Hematopoietic multipotent progenitor cell (in vitro differentiated cells): ENCODE data around the gene BFSP1. TPM values are rescaled to one million over a fixed set of nuclear protein-coding genes. Genes with fewer than 3 reads are reported as not detected.

Source experiments
- DNase-seq, 3 donors: peaks; one replicate each; pipeline ENCODE4 v3.0.0-alpha.2; 2011 to 2015; ENCODE audit warnings: low read depth in 2 of 3, low spot score in 2 of 3
- total RNA-seq: library from RNA; depleted of rRNA; stranded (reverse); fragments of >200 nt; gene quantifications from one replicate; pipeline ENCODE4 v1.2.3, GENCODE V29; 2012

Gene BFSP1
- 0.54 TPM for total RNA-seq

- DNase-seq, result peak in 2 of 3 donors; percentile 51 to 59
Observed at GRCh38 chr20:17530716-17531664, at the start of gene BFSP1. TSS of gene BFSP1 (minus strand) at chr20:17531379. CDS start at chr20:17531329, 50 bp downstream.

GRCh38 chr20:17580895-17581294 is 49.7 kb upstream of the BFSP1 start:
- DNase-seq, result no peak

DNA sequence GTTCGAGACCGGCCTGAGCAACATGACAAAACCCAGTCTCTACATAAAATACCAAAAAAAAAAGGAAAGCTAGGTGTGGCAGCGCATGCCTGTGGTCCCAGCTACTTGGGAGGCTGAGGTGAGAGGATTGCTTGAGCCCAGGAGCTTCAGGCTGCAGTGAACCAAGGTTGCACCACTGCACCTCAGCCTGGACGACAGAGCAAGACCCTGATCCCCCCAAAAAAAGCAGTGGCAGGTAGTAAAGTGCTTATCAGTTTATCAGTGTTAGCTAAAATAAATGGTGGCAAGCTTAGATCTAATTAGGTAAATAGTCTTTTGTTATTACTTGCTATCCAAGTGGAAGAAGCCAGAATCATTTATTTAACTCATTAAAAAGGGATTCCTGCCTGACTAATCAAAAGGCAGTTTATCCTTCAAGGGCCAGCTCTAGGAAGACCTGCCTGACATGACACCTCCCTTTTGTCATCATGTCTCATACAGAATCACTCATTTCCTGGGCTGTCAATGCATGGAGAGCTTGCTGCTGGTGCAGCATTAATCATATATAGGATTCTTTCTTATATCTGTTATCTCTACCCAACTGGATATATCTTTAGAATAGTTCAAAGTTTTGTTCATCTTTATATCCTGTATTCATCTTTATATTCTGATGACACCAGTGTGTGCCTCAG is 48.3 kb upstream of the BFSP1 start:
- DNase-seq, result no peak

DNA sequence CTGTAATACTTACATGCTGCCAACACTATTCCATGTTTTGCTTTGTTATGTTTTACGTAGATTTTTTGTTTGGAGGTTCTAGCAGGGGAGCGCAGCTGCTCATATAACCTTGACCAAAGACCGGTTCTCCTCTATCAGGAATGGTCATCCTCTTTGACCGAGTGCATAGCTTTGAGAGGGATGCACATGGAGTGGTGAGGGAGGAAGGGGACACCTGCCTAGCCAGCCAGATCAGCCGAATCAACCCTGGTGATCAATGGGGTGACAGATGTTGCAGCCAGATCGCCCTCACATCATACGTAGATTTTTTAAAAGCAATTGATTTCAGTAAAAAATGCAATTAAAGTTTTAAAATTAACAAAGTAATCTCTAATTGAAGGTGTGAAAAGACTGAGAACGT is 45.0 kb upstream of the BFSP1 start:
- DNase-seq, result no peak

- no peak for DNase-seq
Observed at GRCh38 chr20:17573463-17573862, 42.3 kb upstream of the BFSP1 start.

DNA sequence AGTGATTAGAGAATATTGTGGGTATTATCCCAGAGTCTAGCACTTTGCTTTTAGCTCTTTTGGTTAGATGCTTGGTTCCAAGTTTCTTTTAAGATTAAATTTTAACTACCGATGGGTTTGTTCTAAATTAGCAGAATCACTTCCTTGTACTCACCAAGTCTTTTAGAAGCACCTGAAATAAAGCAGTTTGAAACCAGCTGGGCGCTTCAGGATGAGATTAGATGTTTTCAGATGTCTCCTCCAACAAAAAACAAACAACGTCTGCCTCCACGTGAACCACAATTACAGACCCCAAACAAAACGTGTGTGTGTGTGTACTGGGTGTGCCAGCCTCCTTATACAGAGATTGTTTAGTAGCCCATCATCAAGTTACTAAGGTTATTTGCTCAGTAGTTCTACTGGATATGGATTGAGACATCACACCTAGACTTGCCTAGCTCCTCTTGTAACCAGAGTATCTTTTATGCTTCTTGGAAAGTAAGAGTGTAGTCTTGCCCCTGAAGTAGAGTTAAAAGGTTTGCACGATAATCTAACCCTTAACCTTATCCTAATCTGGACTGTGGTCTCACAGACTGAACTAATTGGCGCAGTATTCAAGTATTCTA is 41.0 kb upstream of the BFSP1 start:
- no peak for DNase-seq

- DNase-seq, result peak in 2 of 3 donors; percentile 14 to 31
Observed at GRCh38 chr20:17571153-17571527, 40.0 kb upstream of the BFSP1 start.

- peak in 2 of 3 donors; percentile 32 to 43 for DNase-seq
Observed at GRCh38 chr20:17570347-17571152, 39.4 kb upstream of the BFSP1 start.

DNA sequence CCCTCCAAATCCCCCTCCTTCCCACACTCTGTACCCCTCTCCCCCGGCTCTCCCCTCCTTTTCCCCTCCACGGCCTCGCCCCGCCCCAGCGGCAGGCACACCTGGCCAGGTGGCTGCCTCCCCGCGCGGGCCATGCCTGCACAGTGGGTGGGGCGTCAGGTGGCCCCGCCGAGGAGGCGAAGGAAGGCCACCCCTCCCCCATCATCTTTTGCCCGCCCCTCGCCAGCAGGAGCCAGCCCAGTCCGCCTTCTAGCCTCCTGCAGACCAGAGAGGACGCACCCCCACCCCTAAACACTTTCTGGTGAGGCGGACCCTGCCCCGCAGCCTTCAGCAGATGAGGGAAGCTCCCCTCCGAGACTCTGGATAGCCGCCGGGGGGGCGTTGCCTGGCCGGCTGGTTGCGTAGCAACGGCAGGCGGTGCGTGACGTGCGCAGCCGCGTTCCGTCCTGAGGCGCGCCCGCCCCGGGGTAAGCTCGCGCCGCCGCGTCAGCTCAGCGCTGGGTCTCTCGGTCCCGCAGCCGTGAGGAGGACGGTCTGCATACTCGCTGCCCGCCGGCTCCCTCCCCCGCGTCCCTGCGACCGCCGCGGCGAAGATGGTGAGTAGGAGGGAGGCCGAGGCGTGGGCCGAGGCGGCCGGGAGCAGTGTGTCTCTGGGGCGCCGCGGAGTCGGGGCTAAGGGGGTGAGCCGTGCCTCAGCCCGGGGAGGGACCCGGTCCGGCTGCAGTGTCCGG is 38.6 kb upstream of the BFSP1 start, which contains the start of gene DSTN:
Gene DSTN (plus strand): TSS at position 460 of the 731 bp plus-strand sequence. CDS start 134 bp downstream, at position 594.
- DNase-seq, result peak; percentile 71 to 85 (median 83)

GRCh38 chr20:17568972-17569521 is 37.9 kb upstream of the BFSP1 start:
- DNase-seq, result peak in 1 of 3 donors; percentile 13

DNA sequence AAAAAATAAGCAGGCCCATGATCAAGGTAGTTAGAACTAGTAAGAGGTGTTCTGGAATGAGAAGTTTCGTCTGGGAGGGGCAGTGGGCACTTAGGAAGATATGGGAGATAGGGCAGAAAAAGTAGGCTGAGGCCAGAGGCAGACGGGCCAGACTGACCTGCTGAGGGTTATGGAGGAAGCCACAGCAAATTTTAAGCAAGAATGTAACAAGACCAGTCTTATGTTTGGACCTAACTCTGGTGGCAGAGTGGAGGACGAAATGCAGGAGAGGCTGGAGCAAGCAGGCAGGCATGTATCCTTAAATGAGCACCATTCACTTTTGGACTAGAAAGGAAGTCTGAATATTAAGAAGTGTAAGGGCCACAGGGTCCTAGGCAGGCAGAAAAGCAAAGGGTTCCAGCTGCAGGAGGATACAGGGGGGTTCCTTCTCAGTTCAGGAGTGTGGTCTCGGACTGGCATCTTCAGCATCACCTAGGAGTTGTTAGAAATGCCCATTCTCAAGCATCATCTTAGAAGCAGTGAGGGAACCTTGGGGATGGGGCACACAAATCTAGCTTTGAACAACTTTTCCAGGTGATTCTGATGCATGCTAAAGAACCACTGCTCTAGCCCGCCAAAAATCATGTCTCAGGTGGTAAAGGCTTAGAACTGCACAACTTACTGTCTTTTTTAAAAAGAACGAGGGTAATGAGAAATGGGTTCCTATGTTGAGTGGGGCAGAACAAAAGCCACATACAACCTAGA is 37.0 kb upstream of the BFSP1 start:
- DNase-seq, result no peak

DNA sequence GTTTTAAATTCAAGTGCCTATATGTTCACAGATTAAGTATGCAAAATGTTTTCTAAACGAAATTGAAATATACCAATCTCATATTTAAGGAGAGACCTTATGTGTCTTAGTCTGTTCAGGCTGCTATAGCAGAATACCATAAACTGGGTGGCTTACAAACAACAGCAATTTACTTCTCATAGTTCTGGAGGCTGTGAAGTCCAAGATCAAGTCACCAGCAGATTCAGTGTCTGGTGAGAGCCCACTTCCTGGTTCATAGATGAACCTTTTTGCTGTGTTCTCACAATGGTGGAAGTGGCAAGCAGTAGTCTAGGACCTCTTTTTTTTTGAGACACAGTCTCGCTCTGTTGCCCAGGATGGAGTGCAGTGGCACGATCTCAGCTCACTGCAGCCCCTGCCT is 35.2 kb upstream of the BFSP1 start:
- no peak for DNase-seq

- DNase-seq, result no peak
Observed at GRCh38 chr20:17565169-17565845, 34.1 kb upstream of the BFSP1 start.

GRCh38 chr20:17562804-17563305 is 31.7 kb upstream of the BFSP1 start:
- no peak for DNase-seq

DNA sequence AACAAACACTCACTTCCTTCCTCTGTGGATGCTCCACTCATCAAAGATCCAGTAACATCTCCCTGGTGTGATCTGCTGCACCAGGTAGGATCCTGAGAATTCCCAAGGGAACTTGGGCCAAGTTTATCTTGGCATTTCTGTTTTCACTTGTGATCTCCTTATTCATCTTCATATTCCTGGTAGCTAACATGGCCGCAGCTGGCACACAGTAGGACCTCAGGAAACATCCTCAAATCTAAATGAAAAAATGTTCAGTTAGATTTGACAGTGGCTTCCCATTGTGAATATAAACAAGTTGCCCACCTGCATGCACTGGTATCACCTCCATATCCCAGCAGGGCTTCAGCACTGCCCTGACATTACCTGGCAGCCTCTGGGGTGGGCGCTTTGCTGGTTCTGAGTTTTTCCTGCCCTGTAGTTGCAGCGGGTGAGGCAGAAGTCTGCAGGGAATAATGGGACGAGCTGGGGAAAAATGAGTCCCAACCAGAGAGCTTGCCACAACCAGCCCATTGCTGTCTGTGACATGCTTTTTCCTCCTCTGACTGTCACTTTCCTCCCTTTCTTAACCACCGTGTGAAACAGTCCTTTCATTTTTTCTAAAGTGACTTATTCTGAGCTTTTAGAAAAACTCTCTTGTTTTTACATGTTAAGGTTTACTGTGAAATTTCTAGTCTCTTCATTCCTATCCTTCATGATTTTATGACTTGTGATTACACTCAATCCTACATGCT is 29.3 kb upstream of the BFSP1 start:
- DNase-seq, result no peak

DNA sequence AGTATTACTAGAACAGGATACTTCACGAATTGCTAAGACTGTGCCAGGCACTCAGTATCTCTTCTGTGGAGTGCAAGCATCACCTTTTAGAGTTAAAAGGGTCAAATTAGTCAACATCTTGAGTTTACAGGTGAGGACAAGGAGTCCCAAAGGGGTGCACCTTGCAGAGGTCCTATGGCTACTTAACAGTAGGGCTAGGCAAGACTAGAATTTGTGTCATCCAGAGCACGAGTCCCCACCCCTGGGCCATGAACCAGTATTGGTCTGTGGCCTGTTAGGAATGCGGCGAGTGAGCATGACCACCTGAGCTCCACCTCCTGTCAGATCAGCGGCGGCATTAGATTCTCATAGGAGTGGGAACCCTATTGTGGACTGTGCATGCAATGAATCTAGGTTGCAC is 28.2 kb upstream of the BFSP1 start:
- DNase-seq, result no peak

DNA sequence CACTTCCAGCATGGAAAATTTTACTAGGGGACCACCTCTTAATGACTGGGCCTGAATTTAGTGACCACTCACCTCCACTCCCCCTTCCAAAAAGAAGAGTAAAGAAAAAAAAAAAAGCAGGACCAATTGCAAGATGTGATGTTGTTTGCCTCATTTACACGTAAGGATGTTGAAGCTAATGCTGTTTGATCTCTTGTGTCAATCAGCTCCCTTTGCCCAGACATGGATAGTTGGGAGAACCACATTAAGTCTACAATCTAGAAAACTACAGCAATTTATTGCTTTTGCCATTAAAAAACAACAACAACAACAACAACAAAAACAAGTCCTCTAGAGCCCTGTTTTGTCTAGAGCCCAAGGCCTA is 27.7 kb upstream of the BFSP1 start:
- DNase-seq, result no peak
